G401.6 (cell line): ENCODE measurements around the gene CDKN2D.

Experiments
- FAIRE-seq: peaks from 2 replicates; lab custom pipeline; 2012; peaks lifted over from hg19 to GRCh38; lab: Jason Lieb, UNC

The CDKN2D gene

DNA sequence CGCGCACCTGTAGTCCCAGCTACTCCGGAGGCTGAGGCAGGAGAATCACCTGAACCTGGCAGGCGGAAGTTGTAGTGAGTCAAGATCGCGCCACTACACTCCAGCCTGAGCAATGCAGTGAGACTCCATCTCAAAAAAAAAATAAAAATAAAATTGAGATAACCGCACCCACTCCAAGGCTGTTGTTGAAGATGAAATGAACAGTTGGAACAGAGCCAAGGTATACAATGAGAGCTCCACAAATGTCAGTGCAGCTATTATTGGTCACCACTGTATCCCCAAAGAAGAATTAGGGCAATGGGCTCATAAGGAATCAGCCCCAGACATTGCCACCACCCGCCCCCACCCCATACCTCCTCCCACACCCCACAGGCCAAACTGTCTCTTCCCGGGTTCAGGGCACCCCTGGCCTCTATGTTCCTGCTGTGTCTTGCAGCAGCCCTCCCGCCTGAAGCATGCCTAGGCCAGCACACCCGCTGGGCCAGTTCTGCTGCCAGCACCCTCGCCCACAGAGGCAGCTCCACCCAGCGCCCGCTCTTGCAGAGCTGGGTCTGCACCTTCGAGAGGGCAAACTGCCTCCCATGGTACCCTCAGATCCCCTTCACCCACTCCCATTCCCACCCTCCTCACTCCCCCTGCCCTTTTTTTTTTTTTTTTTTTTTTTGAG is 48.0 kb downstream of the CDKN2D start:
- no peak for FAIRE-seq

DNA sequence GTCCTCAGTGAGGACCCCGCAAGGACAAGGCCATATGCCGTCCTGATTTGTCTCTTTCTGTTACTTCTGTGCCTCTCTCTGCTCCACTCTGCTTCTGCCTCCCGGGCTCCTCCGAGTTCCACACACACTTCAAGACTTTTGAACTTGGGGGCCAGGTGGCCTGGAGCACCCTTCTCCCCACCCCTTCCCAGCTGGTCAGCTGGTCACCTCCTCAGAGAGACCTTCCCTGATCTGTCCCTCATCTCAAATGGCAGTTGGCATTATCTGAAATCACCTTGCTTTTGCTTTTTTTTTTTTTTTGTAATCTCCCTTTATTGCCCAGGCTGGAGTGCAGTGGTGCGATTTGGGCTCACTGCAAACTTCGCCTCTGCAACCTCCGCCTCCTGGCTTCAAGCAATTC is 49.4 kb downstream of the CDKN2D start:
- no peak for FAIRE-seq

DNA sequence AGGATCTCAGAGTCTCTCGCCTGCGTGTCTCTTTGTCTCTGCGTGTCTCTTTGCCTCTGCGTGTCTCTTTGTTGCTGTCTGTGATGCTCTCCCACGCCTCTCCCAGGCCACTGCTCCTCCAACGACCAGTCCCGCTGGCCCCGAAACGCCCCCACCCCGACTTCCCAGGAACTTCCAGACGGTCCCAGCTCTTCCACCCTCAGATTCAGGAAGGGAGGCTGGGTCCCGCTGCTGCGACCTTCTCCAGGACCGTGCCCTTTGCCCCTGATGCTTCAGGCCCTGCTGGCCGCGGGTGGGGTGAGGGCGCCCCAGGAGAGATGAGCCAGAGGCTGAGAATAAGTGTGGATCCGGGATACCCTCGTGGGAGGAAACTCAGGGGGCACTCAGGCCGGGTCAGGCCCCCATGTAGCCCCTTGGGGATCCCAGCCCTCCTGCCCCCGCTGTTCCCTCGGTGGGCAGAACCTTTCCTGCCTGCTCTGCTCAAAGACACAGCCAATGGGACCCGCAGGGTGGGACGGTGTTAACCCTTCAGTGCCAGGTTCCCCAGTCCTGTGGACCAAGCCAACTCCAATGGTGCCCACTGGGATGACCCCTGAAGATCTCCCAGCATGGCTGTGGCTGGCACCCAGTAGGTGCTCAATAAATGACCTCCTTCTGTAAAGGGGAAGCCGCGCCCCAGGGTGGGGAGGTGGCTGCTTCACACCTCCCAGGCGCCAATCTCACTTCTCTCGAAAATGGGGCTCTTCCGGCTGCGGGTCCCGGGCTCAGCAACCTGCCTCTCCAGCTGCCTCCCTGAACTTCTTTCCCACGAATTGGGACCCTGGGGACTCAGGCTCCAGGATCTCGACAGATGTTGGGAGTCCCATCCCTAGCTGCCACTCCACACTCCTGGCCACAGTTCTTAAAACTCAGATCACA is 50.1 kb downstream of the CDKN2D start:
- no peak for FAIRE-seq

DNA sequence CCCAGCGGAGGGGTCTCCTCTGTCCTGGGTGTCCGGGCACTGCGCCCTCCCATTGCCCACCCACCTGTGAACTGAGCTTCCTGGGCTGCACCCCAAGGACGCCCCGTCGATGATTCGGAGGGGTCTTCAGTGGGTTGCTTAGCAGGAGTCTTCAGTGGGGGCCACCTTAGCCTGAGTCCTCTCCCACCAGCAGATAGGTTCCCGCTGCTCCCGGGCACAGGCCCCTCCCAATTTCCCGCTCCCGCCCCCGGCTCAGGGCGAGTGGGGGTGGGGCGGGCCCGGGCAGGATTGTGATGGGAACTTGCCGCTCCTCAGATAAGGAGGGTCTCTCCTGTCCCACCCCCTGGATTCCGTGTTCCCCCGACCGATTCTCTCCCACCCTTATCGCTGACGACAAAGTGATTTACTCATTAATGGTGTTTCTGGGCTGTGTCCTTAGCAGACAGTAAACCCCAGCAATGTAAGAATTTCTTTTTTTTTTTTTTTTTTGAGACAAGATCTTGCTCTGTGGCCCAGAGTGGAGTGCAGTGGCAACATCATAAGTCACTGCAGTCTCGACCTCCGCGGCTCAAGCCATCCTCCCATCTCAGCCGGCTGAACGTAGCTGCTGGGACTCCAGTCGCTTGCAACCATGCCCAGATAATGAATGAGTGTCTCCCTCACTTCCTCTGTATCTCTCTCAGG is 50.9 kb downstream of the CDKN2D start:
- FAIRE-seq, result no peak

DNA sequence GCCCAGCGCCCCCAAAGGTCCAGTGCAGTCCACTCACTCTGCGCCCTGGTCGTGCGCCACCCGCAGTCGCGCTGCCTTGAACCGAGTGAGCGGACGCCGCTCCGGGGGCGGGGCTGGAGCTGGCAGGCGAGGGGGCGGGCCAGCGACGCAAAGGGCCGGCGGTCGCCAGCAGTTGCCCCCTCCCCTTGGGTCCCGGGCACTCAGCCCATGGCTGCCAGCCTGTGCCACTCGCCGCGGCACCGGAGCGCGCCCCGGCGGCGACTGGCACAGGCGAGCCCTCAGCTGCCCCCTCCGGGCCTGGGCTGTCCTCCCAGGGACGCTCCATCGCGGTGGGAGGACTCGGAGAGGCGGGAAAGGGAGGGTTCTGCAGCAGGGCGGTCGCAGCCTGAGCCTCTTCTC is 51.4 kb downstream of the CDKN2D start, which contains the start of gene S1PR5:
Gene S1PR5, minus strand, starts transcription at position 87 of the 399 bp plus-strand sequence. CDS start 2,436 bp downstream, outside the sequence.
- no peak for FAIRE-seq

DNA sequence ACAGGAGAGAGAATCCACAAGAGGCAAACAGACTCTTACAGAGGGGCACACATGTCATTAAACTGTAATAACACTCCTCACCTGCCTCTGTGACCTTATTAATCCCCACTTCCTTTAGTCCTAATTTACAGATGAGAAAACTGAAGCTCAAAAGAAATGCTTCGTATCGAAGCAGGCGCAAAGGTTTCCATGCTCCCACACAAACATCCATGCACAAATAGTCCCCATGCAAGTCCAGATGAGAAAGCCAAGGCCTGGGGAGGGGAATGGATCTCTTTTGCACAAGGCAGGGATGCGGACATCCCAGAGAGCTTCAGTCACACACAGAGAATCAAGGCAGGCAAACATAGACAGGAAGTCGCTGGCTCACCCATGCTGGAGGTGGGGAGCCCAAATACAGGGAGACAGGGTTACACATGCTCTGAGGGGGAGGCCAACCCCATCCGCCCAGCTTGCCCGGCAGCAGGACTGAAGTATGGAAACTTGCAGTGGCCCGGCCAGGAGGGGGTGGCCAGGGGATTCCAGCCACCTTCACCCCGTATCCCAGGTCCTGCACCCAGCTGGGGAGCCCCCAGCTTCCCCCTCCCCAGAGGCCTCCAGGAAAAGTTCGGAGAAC is 52.0 kb downstream of the CDKN2D start:
- FAIRE-seq, result no peak
